Measurements from ENCODE around the gene TMED7. TPM values are rescaled to one million over a fixed set of nuclear protein-coding genes. Genes with fewer than 3 reads are reported as not detected.
A peak's percentile ranks its signal among the peaks of the same experiment; 100 is the strongest.

Gene TMED7
- total RNA-seq, 1 donor, result 100 TPM

DNA sequence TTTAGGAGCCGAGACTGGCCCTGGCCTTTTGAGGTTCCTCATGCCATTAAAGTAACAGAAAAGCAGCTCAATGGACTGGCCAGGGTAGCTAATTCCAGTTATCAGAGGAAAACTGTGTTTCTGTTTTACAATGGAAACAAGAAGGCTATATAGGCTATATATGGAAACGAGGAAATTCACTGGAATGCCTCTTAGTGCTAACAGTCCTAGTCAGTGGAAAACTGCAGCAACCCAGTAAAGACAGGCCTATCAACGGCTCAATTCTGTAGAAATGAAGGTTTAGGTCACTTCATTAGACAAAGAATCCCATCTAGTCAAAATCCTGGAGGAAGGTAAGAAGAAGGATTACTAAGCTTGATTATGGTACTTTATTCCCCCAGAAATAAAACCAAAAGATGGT is 20.4 kb downstream of the TMED7 start:
- Histone ChIP-seq H3K4me1 (ENCODE audit: insufficient read depth, low read length) (peaks cover 39% of the 10 kb centered on the region), H3K27me3 (ENCODE audit: insufficient read depth, low read length) (no peaks in the 10 kb centered on the region), H3K9me3 (ENCODE audit: low read depth, low read length) (no peaks in the 10 kb centered on the region), H3K4me3 (ENCODE audit: low read length) (no peak overlapping the region)

DNA sequence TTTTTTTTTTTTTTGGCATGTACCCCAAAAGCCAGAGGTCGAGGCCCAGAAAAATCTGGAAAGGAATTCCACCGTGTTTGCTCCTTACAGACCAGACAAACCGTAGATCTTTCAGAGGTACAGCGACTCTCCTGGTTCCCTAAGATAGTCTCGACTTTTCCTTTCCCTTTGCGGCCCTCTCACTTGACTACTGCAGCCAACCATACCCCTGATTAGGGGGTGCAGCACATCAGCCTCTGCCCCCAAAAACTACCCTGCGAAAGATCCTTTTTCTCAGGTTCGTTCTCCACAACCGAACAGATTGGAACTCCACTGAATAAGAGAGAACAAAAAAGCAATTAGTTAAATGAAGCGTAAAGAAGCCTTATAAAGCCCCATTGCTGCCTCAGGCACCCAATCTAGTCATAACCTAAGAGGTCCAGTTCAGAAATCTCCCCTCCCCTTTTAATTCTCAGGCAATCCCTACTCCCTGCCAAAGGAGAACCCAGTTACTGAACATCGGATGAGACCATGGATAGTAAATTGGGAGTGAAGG is 23.2 kb downstream of the TMED7 start:
- Histone ChIP-seq H3K27me3 (ENCODE audit: insufficient read depth, low read length) (no peaks in the 10 kb centered on the region), H3K9me3 (ENCODE audit: low read depth, low read length) (no peaks in the 10 kb centered on the region), H3K4me3 (ENCODE audit: low read length) (peak overlapping the region; percentile 72), H3K4me1 (ENCODE audit: insufficient read depth, low read length) (peaks cover 53% of the 10 kb centered on the region)

DNA sequence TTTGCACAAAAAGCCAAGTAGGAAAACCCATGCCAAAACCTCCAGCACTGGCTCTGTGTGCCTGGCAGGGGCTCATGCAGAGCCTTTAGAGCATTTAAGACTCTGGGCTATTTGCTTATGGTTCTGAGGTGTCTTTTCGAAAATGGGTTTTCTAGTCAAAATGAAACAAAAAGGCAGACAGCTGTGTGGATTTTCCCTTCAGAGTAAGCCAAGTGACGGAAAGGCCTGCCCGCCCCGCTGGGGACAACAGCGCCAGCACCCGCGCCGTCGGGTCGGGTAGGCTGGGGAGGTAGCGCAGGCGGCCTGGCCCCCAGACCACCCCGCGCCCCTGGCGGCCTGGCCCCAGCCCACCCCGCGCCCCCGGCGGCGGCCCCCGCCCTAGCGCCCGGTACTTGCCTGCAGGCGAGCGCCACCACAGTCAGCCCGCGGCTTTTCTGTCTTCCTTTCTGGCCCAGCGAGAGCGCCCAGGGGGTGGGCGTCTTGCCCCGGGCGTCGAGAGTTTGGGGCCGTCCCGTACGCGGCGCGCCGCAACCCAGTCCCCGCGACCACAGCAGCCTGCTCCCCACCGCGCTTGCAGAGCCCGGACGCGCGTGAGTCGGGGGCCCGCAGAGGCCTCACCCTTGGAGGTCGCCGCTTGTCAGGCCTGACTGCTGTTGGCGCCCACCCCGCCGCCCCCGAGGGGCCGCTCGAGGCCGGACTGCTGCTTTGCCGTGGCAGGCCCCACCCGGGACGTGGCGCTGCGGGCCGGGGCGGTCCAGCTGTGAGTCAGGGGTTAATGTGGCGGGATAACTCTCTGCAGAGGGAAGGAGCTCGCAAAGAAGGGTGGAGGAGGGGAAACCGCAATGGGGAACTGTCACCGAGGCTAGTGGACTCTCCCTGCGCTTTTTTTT is 23.9 kb downstream of the TMED7 start, which contains the start of gene TICAM2:
Gene TICAM2, minus strand, starts transcription at position 779 of the 890 bp plus-strand sequence. CDS start 21,223 bp downstream, outside the sequence.
- H3K27me3 ChIP-seq (ENCODE audit: insufficient read depth, low read length), result no peaks in the 10 kb centered on the region

GRCh38 chr5:115600766-115601165 is 25.1 kb downstream of the TMED7 start:
- H3K4me1 ChIP-seq (ENCODE audit: insufficient read depth, low read length), result peaks cover 53% of the 10 kb centered on the region
- no peaks in the 10 kb centered on the region for H3K27me3 ChIP-seq (ENCODE audit: insufficient read depth, low read length)
- H3K4me3 ChIP-seq (ENCODE audit: low read length), result peak overlapping the region; percentile 72
- H3K9me3 ChIP-seq (ENCODE audit: low read depth, low read length), result no peaks in the 10 kb centered on the region

More for the DNA sequence above, 23.9 kb downstream of the TMED7 start, which contains the start of gene TICAM2:
- Histone ChIP-seq H3K4me3 (ENCODE audit: low read length) (peak within 1 kb of the TSS; percentile 72), H3K9me3 (ENCODE audit: low read depth, low read length) (no peaks in the 10 kb centered on the region), H3K4me1 (ENCODE audit: insufficient read depth, low read length) (peaks cover 53% of the 10 kb centered on the region)

DNA sequence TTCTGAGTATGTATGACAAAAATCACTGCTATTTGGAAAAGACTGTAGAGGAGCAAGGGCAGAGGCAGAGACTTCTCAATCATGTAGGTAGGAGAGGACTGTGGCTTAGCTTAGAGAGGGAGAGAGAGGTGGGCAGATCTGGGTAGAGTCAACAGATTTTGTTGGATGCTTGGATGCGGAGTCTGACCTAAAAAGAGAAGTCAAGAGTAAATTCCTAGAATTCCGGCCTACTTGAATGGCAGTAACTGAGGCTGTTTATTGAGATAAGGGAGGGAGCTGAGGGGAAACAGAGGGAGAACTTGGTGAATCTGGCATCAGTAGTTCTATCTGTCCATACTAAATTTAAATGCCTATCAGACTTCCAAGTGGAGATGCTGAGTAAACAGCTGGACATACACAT is 25.9 kb downstream of the TMED7 start:
- H3K4me3 ChIP-seq (ENCODE audit: low read length), result no peak overlapping the region

GRCh38 chr5:115599502-115599901 is 26.3 kb downstream of the TMED7 start:
- Histone ChIP-seq H3K4me3 (ENCODE audit: low read length) (no peak overlapping the region), H3K4me1 (ENCODE audit: insufficient read depth, low read length) (peaks cover 52% of the 10 kb centered on the region), H3K27me3 (ENCODE audit: insufficient read depth, low read length) (no peaks in the 10 kb centered on the region), H3K9me3 (ENCODE audit: low read depth, low read length) (no peaks in the 10 kb centered on the region)

More for the DNA sequence above, 25.9 kb downstream of the TMED7 start:
- no peaks in the 10 kb centered on the region for H3K27me3 ChIP-seq (ENCODE audit: insufficient read depth, low read length)
- peaks cover 53% of the 10 kb centered on the region for H3K4me1 ChIP-seq (ENCODE audit: insufficient read depth, low read length)
- no peaks in the 10 kb centered on the region for H3K9me3 ChIP-seq (ENCODE audit: low read depth, low read length)

GRCh38 chr5:115594128-115595047 is 31.4 kb downstream of the TMED7 start:
- Histone ChIP-seq H3K9me3 (ENCODE audit: low read depth, low read length) (no peaks in the 10 kb centered on the region), H3K27me3 (ENCODE audit: insufficient read depth, low read length) (no peaks in the 10 kb centered on the region), H3K4me3 (ENCODE audit: low read length) (no peak overlapping the region), H3K4me1 (ENCODE audit: insufficient read depth, low read length) (peaks cover 4% of the 10 kb centered on the region)

DNA sequence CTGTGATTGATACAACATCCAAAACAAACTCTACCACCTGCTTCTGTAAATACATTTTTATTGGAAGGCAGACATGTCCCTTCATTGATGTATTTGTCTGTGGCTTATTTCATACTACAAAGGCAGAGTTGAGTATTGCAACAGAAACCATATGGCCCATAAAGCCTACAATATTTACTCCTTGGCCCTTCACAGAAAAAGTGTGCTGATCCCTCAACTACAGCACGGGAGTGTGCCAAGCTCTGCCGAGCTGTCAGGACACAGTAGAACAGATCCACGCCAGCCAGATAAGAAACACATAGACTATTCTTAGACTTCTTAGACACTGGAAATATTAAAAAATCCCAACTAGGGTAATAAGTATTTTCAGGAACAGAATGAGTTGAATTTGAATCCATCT is 36.8 kb downstream of the TMED7 start:
- H3K27me3 ChIP-seq (ENCODE audit: insufficient read depth, low read length), result no peaks in the 10 kb centered on the region
- no peak overlapping the region for H3K4me3 ChIP-seq (ENCODE audit: low read length)
- no peaks in the 10 kb centered on the region for H3K9me3 ChIP-seq (ENCODE audit: low read depth, low read length)
- H3K4me1 ChIP-seq (ENCODE audit: insufficient read depth, low read length), result no peaks in the 10 kb centered on the region

- Histone ChIP-seq H3K4me1 (ENCODE audit: insufficient read depth, low read length) (no peaks in the 10 kb centered on the region), H3K4me3 (ENCODE audit: low read length) (no peak overlapping the region)
Observed at GRCh38 chr5:115588640-115589039, 37.2 kb downstream of the TMED7 start.

GRCh38 chr5:115586525-115587146 is 39.2 kb downstream of the TMED7 start:
- Histone ChIP-seq H3K4me3 (ENCODE audit: low read length) (no peak overlapping the region), H3K9me3 (ENCODE audit: low read depth, low read length) (no peaks in the 10 kb centered on the region), H3K27me3 (ENCODE audit: insufficient read depth, low read length) (no peaks in the 10 kb centered on the region), H3K4me1 (ENCODE audit: insufficient read depth, low read length) (no peaks in the 10 kb centered on the region)

More at GRCh38 chr5:115588640-115589039, 37.2 kb downstream of the TMED7 start:
- Histone ChIP-seq H3K9me3 (ENCODE audit: low read depth, low read length) (no peaks in the 10 kb centered on the region), H3K27me3 (ENCODE audit: insufficient read depth, low read length) (no peaks in the 10 kb centered on the region)

DNA sequence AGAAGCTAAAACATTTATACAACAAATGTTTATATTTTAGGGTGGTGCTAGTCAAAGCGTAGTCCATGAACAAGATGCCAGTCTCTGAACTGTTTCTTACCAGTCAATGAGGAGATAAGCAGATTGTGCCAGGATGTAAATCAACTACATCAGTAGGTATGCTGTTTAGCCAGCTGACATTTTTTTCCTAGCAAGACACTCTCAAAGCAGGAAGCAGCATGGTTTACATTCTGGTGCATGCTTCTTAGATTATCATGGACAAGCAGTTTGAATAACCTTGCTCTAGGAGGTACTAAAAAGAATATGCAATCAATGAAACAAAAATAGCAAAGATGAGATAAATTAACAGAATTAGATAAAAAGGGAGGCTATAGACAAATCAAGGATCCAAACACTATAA is 40.6 kb downstream of the TMED7 start:
- H3K9me3 ChIP-seq (ENCODE audit: low read depth, low read length), result no peaks in the 10 kb centered on the region
- H3K4me1 ChIP-seq (ENCODE audit: insufficient read depth, low read length), result no peaks in the 10 kb centered on the region
- no peak overlapping the region for H3K4me3 ChIP-seq (ENCODE audit: low read length)
- no peaks in the 10 kb centered on the region for H3K27me3 ChIP-seq (ENCODE audit: insufficient read depth, low read length)

DNA sequence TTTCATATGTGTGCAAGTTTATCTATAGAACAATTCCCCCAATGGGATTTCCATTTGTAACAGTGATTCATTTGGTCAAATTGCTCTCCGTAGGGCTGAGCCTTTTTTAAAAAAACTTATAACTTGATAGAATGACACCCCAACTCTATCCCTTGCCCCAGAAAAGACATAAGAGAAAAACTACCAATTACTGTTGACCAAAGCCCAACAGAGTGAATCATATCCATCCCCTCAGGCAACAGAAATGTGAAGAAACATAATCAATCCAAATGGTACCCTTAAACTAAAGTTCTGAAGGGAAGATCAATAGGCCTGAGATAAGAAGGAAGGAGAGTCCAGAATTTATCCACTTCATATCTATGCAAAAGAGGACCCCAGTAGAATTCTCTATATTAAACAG is 41.3 kb downstream of the TMED7 start:
- Histone ChIP-seq H3K27me3 (ENCODE audit: insufficient read depth, low read length) (no peaks in the 10 kb centered on the region), H3K4me3 (ENCODE audit: low read length) (no peak overlapping the region), H3K9me3 (ENCODE audit: low read depth, low read length) (no peaks in the 10 kb centered on the region), H3K4me1 (ENCODE audit: insufficient read depth, low read length) (no peaks in the 10 kb centered on the region)

DNA sequence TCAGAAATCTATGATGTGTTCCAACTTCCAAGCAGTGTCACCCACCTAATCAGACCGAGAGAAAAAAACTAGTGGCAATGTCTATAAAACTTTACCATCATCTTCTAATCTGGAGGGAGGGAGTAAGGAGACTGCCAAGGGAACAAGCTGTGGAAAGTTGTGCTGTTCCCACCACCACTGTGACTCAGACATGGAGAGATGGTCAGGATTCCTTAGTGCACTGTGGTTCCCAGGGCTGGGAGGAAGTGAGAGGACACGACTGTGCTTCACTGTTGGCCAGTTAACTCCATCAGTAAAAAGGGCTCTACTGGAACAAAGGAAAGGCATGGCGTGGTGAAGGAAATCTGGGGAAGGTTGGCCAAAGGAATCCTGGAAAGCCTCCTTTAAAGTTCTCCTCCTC is 42.4 kb downstream of the TMED7 start:
- no peaks in the 10 kb centered on the region for H3K4me1 ChIP-seq (ENCODE audit: insufficient read depth, low read length)
- H3K27me3 ChIP-seq (ENCODE audit: insufficient read depth, low read length), result no peaks in the 10 kb centered on the region
- H3K4me3 ChIP-seq (ENCODE audit: low read length), result no peak overlapping the region
- no peaks in the 10 kb centered on the region for H3K9me3 ChIP-seq (ENCODE audit: low read depth, low read length)

DNA sequence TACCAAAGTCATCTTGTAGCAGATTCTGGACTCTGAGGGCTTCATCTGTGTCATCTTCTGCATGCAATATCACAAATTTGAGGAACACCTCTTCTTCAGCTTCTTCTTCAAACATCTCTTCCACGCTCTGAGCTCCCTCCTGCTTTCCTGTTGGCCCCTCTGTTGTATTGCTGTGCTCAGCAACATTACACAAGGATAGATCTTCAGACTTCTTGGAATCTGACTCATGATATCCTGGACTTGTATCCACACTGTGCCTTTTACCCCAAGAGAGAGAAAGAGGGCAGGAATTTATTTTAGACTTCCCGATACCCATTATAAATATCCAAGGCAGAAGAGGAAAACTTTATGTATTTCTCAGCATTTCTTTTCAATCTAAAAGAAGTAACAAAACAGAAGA is 44.9 kb downstream of the TMED7 start:
- Histone ChIP-seq H3K27me3 (ENCODE audit: insufficient read depth, low read length) (no peaks in the 10 kb centered on the region), H3K4me3 (ENCODE audit: low read length) (no peak overlapping the region), H3K9me3 (ENCODE audit: low read depth, low read length) (no peaks in the 10 kb centered on the region), H3K4me1 (ENCODE audit: insufficient read depth, low read length) (no peaks in the 10 kb centered on the region)
